H1 (cell line): ENCODE data around the gene INTS2. TPM values are rescaled to one million over a fixed set of nuclear protein-coding genes. Genes with fewer than 3 reads are reported as not detected.
"Not testable (repeated sequence)": the region's sequence is repeated elsewhere in the genome, so short reads cannot be mapped to it uniquely, and the experiment has no call there.

Experiments
- CTCF ChIA-PET: fragments of 300-600 bp; sonication (Branson Sonifier 250); formaldehyde crosslinking; loops from one replicate; lab custom pipeline; 2021; ENCODE audit not compliant: partially characterized antibody; lab: Charles Lee
- POLR2A ChIA-PET: fragments of 300-600 bp; sonication (Branson Sonifier 250); formaldehyde crosslinking; loops from one replicate; lab custom pipeline; 2021; ENCODE audit warnings: inconsistent platforms; ENCODE audit not compliant: partially characterized antibody; lab: Charles Lee
- DNase-seq, 2 experiments: peaks; one replicate each; pipeline versions ENCODE4 v3.0.0 to v3.0.0-alpha.2; 2010 to 2022; ENCODE audit warnings: low spot score in 2 of 2, low read depth in 1 of 2, mixed read lengths in 1 of 2
- FAIRE-seq: peaks from 2 replicates; lab custom pipeline; 2011; peaks lifted over from hg19 to GRCh38; lab: Jason Lieb, UNC
- H2AFZ ChIP-seq: 2 replicates; pipeline ENCODE4 v1.8.1; 2012; ENCODE audit warnings: low read length, inconsistent platforms
- H2AK5ac ChIP-seq: 2 replicates; pipeline ENCODE4 v1.6.1; 2013; ENCODE audit warnings: low read depth, low read length
- H2BK120ac ChIP-seq: replicated peaks from 2 replicates; pipeline ENCODE3; 2013; ENCODE audit warnings: low read depth, low read length, inconsistent platforms
- H2BK12ac ChIP-seq: 2 replicates; pipeline ENCODE4 v1.6.1; 2013; ENCODE audit warnings: low read depth, low read length
- H2BK15ac ChIP-seq: 2 replicates; pipeline ENCODE4 v1.6.1; 2013; ENCODE audit warnings: low read length
- H2BK20ac ChIP-seq: 2 replicates; pipeline ENCODE4 v1.6.1; 2013; ENCODE audit warnings: low read length
- H2BK5ac ChIP-seq: 2 replicates; pipeline ENCODE4 v1.6.1; 2013; ENCODE audit warnings: low read depth, low read length
- H3K14ac ChIP-seq: 2 replicates; pipeline ENCODE4 v1.6.1; 2013; ENCODE audit warnings: inconsistent platforms; ENCODE audit not compliant: insufficient read length
- H3K18ac ChIP-seq: 2 replicates; pipeline ENCODE4 v1.6.1; 2013; ENCODE audit warnings: low read length; ENCODE audit errors: extremely low read depth
- H3K23ac ChIP-seq: 2 replicates; pipeline ENCODE4 v1.6.1; 2013; ENCODE audit warnings: inconsistent platforms; ENCODE audit not compliant: insufficient read length
- H3K23me2 ChIP-seq: 2 replicates; pipeline ENCODE4 v1.6.1; 2013; ENCODE audit warnings: low read depth, low read length
- H3K27ac ChIP-seq: 2 replicates; pipeline ENCODE4 v1.6.1; 2011; ENCODE audit warnings: low read depth, low read length, inconsistent platforms
- H3K27me3 ChIP-seq, 4 experiments: replicated peaks in 1 of 4; 1 replicate in 1 of 4; 2 replicates in 3 of 4; pipeline versions ENCODE4 v1.6.1 to v1.8.1; 2011 to 2013; ENCODE audit warnings: low read length in 3 of 4, mild to moderate bottlenecking in 3 of 4, inconsistent platforms in 2 of 4, mixed read lengths in 2 of 4, moderate library complexity in 1 of 4; ENCODE audit not compliant: control insufficient read depth in 3 of 4, insufficient read depth in 3 of 4; ENCODE audit errors: extremely low read depth in 1 of 4
- H3K36me3 ChIP-seq, 4 experiments: 2 replicates each; pipeline versions ENCODE4 v1.6.1 to v1.8.1; 2011 to 2013; ENCODE audit warnings: mild to moderate bottlenecking in 4 of 4, low read length in 3 of 4, moderate library complexity in 2 of 4, control low read depth in 1 of 4, inconsistent platforms in 1 of 4; ENCODE audit not compliant: insufficient read depth in 4 of 4, control insufficient read depth in 2 of 4
- H3K4ac ChIP-seq: replicated peaks from 2 replicates; pipeline ENCODE3; 2013; ENCODE audit warnings: low read length, low read depth, mixed read lengths, inconsistent platforms; ENCODE audit not compliant: insufficient read length
- H3K4me1 ChIP-seq, 4 experiments: replicated peaks in 1 of 4; 1 replicate in 1 of 4; 2 replicates in 3 of 4; pipeline versions ENCODE4 v1.6.1 to v1.8.1; 2011 to 2013; ENCODE audit warnings: low read length in 3 of 4, inconsistent platforms in 2 of 4, mixed read lengths in 1 of 4; ENCODE audit not compliant: insufficient read depth in 4 of 4, control insufficient read depth in 3 of 4
- H3K4me2 ChIP-seq, 2 experiments: 2 replicates each; pipeline versions ENCODE4 v1.6.1 to v1.8.1; 2011 to 2013; ENCODE audit warnings: low read depth in 2 of 2, low read length in 2 of 2, control low read depth in 1 of 2, inconsistent platforms in 1 of 2, mild to moderate bottlenecking in 1 of 2; ENCODE audit not compliant: insufficient read depth in 1 of 2
- H3K4me3 ChIP-seq, 4 experiments: fragments of 200-600, 300-600 bp in 1 of 4; sonication (generic), shearing (Covaris generic), sonication (Bioruptor Twin) in 1 of 4; 2 replicates each; pipeline versions ENCODE4 v1.5.1 to v1.8.1; 2011 to 2016; ENCODE audit warnings: low read length in 4 of 4, low read depth in 3 of 4, control low read depth in 2 of 4, inconsistent platforms in 2 of 4, mild to moderate bottlenecking in 2 of 4, mixed read lengths in 1 of 4, moderate library complexity in 1 of 4; ENCODE audit not compliant: insufficient read depth in 2 of 4; ENCODE audit errors: extremely low read depth in 1 of 4
- H3K56ac ChIP-seq: replicated peaks from 2 replicates; pipeline ENCODE3; 2013; ENCODE audit warnings: low read depth, mild to moderate bottlenecking, mixed read lengths, low read length, inconsistent platforms; ENCODE audit not compliant: insufficient read length
- H3K79me1 ChIP-seq: 2 replicates; pipeline ENCODE4 v1.6.1; 2013; ENCODE audit warnings: low read depth, low read length, control low read depth
- H3K79me2 ChIP-seq, 2 experiments: 2 replicates each; pipeline versions ENCODE4 v1.6.1 to v1.8.1; 2012 to 2013; ENCODE audit warnings: low read length in 2 of 2, mild to moderate bottlenecking in 2 of 2, inconsistent platforms in 1 of 2; ENCODE audit not compliant: insufficient read depth in 2 of 2, control insufficient read depth in 1 of 2
- H3K9ac ChIP-seq, 4 experiments: replicated peaks in 1 of 4; 1 replicate in 1 of 4; 2 replicates in 3 of 4; pipeline versions ENCODE4 v1.6.1 to v1.8.1; 2011 to 2013; ENCODE audit warnings: low read depth in 3 of 4, low read length in 3 of 4, control low read depth in 2 of 4, mild to moderate bottlenecking in 2 of 4, moderate library complexity in 2 of 4, inconsistent platforms in 1 of 4; ENCODE audit errors: extremely low read depth in 1 of 4
- H3K9me3 ChIP-seq, 2 experiments: 2 replicates each; pipeline versions ENCODE4 v1.6.1 to v1.8.1; 2012 to 2013; ENCODE audit warnings: mild to moderate bottlenecking in 2 of 2, moderate library complexity in 2 of 2, control low read depth in 1 of 2, inconsistent platforms in 1 of 2, low read depth in 1 of 2, low read length in 1 of 2, mixed read lengths in 1 of 2; ENCODE audit not compliant: insufficient read depth in 2 of 2
- H4K20me1 ChIP-seq, 2 experiments: replicated peaks in 1 of 2; 2 replicates each; pipeline versions ENCODE3 to v1.8.1; 2011 to 2013; ENCODE audit warnings: inconsistent platforms in 2 of 2, low read length in 2 of 2, mild to moderate bottlenecking in 1 of 2; ENCODE audit not compliant: insufficient read depth in 2 of 2, control insufficient read depth in 1 of 2
- H4K5ac ChIP-seq: 2 replicates; pipeline ENCODE4 v1.6.1; 2013; ENCODE audit warnings: low read length, low read depth, mixed read lengths, inconsistent platforms; ENCODE audit not compliant: insufficient read length
- H4K8ac ChIP-seq: 2 replicates; pipeline ENCODE4 v1.8.0; 2013; ENCODE audit warnings: mild to moderate bottlenecking, moderate library complexity, low read length, inconsistent platforms; ENCODE audit not compliant: insufficient read depth; ENCODE audit errors: extremely low read depth
- H4K91ac ChIP-seq: replicated peaks from 2 replicates; pipeline ENCODE3; 2013; ENCODE audit warnings: low read length, mixed read lengths, inconsistent platforms; ENCODE audit not compliant: insufficient read length
- WGBS, 2 experiments: shearing (Covaris generic) in 1 of 2; methylation state at CpG; one replicate each; pipeline versions ENCODE4 v1.1.6 to v1.1.7; 2013 to 2015; ENCODE audit warnings: low lambda C conversion rate in 2 of 2, mixed read lengths in 2 of 2, inconsistent platforms in 1 of 2, low coverage in 1 of 2, missing lambda C conversion rate in 1 of 2; ENCODE audit not compliant: insufficient replicate concordance in 2 of 2, insufficient coverage in 1 of 2, insufficient read length in 1 of 2; ENCODE audit errors: extremely low coverage in 1 of 2, missing lambda C conversion rate in 1 of 2; 5-methylcytosine and 5-hydroxymethylcytosine counted together
- polyA plus RNA-seq, 7 experiments: library from polyadenylated mRNA; depleted of rRNA in 3 of 7; stranded (reverse) in 5 of 7; unstranded in 2 of 7; fragments of >200 nt in 5 of 7; fragments of 200-250 nt in 2 of 7; gene quantifications; 1 replicate in 5 of 7; 2 replicates in 1 of 7; 4 replicates in 1 of 7; pipeline versions ENCODE4 v1.2.1 to v1.2.3, GENCODE V29; 2011 to 2013; ENCODE audit warnings: missing spikeins in 2 of 7, mixed read lengths in 2 of 7
- total RNA-seq: library from RNA; stranded (reverse); fragmentation: NEBNext Ultra II Directional; extraction: Animal tissue kit (Norgen Biotek cat#: 25700); gene quantifications from 2 replicates; pipeline ENCODE4 v1.2.1, GENCODE V29; 2021

Gene INTS2
- total and polyA plus RNA-seq, 2 of the 8 experiments (the other 6 are each of a cell fraction or from before 2014, with no cell fraction given), result 9.4 to 21.8 TPM

DNA sequence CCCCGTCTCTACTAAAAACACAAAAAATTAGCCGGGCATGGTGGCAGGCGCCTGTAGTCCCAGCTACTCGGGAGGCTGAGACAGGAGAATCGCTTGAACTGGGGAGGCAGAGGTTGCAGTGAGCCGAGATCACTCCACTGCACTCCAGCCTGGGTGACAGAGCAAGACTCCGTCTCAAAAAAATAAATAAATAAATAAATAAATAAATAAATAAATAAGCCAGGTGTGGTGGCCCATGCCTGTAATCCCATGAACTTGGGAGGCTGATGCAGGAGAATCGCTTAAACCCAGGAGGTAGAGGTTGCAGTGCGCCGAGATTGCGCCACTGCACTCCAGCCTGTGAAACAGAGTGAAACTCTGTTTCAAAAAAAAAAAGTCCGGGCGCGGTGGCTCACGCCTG, 12.6 kb downstream of the INTS2 start:
- H2BK12ac ChIP-seq, FAIRE-seq, H4K91ac ChIP-seq, H2BK5ac ChIP-seq, H3K4me1 ChIP-seq, H4K20me1 ChIP-seq, DNase-seq, H2AK5ac ChIP-seq, H3K9ac ChIP-seq, H3K23ac ChIP-seq, H3K18ac ChIP-seq, H3K14ac ChIP-seq, H4K5ac ChIP-seq, H3K27ac ChIP-seq, H3K79me1 ChIP-seq, H3K79me2 ChIP-seq, H3K27me3 ChIP-seq, H3K9me3 ChIP-seq, H2AFZ ChIP-seq, H2BK120ac ChIP-seq, H3K4me2 ChIP-seq, H3K23me2 ChIP-seq, H3K4ac ChIP-seq, H2BK20ac ChIP-seq, H4K8ac ChIP-seq, POLR2A ChIA-PET, H3K56ac ChIP-seq, CTCF ChIA-PET, H2BK15ac ChIP-seq, H3K4me3 ChIP-seq: not testable (repeated sequence)
- 93% methylated on average over 12 of the region's 15 CpGs; no CpG with 5 or more reads in 1 of the 2 experiments for WGBS, 2 experiments
- peaks cover 5 to 30% (median 18%) of the 10 kb centered on the region in 4 experiments; a peak in 6 of 8 replicates for H3K36me3 ChIP-seq
